ENCODE results near the gene HEBP2.

GRCh38 chr6:138430361-138431145 is 26.5 kb downstream of the HEBP2 start:
- TF ChIP-seq CTCF (IDR thresholded peaks at IDR 0.05) (no peak), POLR2A (IDR thresholded peaks at IDR 0.05) (no peak)

All from gastroesophageal sphincter (tissue), 3 donors.